ENCODE measurements around the gene MBD6. TPM values are rescaled to one million over a fixed set of nuclear protein-coding genes. Genes with fewer than 3 reads are reported as not detected.

Gene MBD6, protein sequence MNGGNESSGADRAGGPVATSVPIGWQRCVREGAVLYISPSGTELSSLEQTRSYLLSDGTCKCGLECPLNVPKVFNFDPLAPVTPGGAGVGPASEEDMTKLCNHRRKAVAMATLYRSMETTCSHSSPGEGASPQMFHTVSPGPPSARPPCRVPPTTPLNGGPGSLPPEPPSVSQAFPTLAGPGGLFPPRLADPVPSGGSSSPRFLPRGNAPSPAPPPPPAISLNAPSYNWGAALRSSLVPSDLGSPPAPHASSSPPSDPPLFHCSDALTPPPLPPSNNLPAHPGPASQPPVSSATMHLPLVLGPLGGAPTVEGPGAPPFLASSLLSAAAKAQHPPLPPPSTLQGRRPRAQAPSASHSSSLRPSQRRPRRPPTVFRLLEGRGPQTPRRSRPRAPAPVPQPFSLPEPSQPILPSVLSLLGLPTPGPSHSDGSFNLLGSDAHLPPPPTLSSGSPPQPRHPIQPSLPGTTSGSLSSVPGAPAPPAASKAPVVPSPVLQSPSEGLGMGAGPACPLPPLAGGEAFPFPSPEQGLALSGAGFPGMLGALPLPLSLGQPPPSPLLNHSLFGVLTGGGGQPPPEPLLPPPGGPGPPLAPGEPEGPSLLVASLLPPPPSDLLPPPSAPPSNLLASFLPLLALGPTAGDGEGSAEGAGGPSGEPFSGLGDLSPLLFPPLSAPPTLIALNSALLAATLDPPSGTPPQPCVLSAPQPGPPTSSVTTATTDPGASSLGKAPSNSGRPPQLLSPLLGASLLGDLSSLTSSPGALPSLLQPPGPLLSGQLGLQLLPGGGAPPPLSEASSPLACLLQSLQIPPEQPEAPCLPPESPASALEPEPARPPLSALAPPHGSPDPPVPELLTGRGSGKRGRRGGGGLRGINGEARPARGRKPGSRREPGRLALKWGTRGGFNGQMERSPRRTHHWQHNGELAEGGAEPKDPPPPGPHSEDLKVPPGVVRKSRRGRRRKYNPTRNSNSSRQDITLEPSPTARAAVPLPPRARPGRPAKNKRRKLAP
- polyA plus RNA-seq (2011; rRNA removed) = 4.6 and 7.3 TPM in 2 replicates
- 6.5 and 10.2 TPM in 2 replicates for polyA plus RNA-seq (2012; cell fraction: cytosol; rRNA removed)
- 23.1 and 25.7 TPM in 2 replicates for polyA plus RNA-seq (2012; cell fraction: nucleus; rRNA removed)
- polyA plus RNA-seq (2017; fragmentation: RNase III; extraction: RNeasy Plus Mini Kit Qiagen cat#74134 plus additional on column Dnase treatment) = 18.7 to 25.3 TPM (median 24.2 TPM) in 3 replicates
- polyA minus RNA-seq (2011; rRNA and poly(A)+ RNA removed) = 10.5 and 16.5 TPM in 2 replicates

DNA sequence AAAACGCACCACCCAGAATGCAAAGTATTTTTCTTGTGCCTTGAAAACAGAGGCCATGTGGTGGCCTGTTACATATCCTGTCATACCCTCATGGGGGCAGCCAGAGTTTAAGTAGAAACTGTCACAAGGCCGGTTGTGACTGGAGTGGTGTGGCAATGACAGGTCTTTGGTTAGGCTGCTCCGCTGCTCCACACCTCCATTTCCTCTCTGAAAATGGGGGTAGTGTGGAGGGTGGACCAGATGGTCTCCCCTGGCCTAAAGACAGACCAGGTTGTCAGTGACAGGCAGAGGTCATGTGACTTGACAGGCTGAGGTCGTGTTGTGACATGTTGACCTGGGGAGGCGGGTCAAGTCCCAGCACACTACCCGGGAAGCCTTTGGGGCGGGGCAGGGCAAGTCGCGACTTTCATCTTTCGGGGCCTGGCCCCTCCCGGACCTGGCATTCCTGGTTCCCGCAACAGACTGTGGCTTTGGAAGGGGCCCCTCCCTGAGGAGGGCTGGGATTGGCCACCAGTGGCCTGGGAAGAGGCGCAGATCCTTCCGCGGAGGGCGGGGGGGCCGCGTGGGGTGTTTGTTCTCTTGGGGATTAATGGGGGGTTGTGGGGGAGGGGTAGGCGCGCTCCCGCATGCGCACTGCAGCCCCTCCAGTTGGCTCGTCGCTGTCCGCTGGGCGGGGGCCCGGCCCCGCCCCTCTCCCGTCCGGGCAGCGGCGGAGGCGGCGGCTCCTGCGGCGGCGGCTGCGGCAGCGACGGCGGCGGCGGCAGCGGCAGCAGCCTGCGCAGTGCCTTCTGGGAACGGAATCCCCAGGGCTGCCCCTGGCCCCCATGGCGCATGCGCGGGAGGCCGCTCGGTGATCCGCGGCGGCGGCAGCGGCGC lies at the start of gene MBD6:
MBD6 (plus strand) TSS at position 814 of the 876 bp plus-strand sequence. CDS start 1,480 bp downstream, outside the sequence.
- Histone ChIP-seq H3K4me1 (peaks cover 54% of the 10 kb centered on the region), H3K4me2 (peak within 1 kb of the TSS; percentile 92), H3K27ac (peak within 1 kb of the TSS; percentile 95 to 98), H3K9me3 (no peaks in the 10 kb centered on the region), H3K4me3 (peak within 1 kb of the TSS; percentile 70)
- DNase-seq (ENCODE audit: low read depth in 1 of 2, low spot score in 1 of 2) (peak; percentile 95 to 96), ATAC-seq (peak; percentile 30 to 31), FAIRE-seq (no peak)
- POLR2A ChIA-PET = interaction anchor here (1.2 kb wide), 1 partner anchor 10 kb away, joined by 3 read pairs; no protein-coding TSS in a partner anchor
- TF ChIP-seq BHLHE40 (IDR thresholded peaks at IDR 0.05; ENCODE audit: low read depth, low read length) (peak; percentile 60; the same call in 1 of the 2 replicates), NPAS2 (CRISPR knock-in tag; IDR thresholded peaks at IDR 0.05; ENCODE audit: borderline replicate concordance) (no peak; the same call in 1 of the 2 replicates), ESRRA (IDR thresholded peaks at IDR 0.05; ENCODE audit: borderline replicate concordance, low read length) (0 out of 2 replicates have a peak, but pooled peaks have one; percentile 3), TP53 (CRISPR knock-in tag; IDR thresholded peaks at IDR 0.05) (0 out of 2 replicates have a peak, but pooled peaks have one; percentile 49), JUN (IDR thresholded peaks at IDR 0.05) (peak; percentile 8 to 90; a peak in 3 of 5 replicates), GATA3 (IDR thresholded peaks at IDR 0.05; ENCODE audit: borderline replicate concordance) (peak; percentile 55), EHF (CRISPR knock-in tag; IDR thresholded peaks at IDR 0.05) (0 out of 2 replicates have a peak, but pooled peaks have one; percentile 35), EP300 (IDR thresholded peaks at IDR 0.05) (peak in 1 of 2 experiments; percentile 25; a peak in 1 of 5 replicates), NFE2L2 (conservative IDR thresholded peaks at IDR 0.05; ENCODE audit: low read length) (no peak), RARB (CRISPR knock-in tag; IDR thresholded peaks at IDR 0.05) (0 out of 2 replicates have a peak, but pooled peaks have one; percentile 44), POLR2AphosphoS2 (conservative IDR thresholded peaks at IDR 0.05; ENCODE audit: low read length) (0 out of 2 replicates have a peak, but pooled peaks have one; percentile 41), CHD2 (IDR thresholded peaks at IDR 0.05; ENCODE audit: low read length, partially characterized antibody) (peak; percentile 51), KDM5A (IDR thresholded peaks at IDR 0.05) (no peak)
- TF ChIP-seq, protein P1, sequence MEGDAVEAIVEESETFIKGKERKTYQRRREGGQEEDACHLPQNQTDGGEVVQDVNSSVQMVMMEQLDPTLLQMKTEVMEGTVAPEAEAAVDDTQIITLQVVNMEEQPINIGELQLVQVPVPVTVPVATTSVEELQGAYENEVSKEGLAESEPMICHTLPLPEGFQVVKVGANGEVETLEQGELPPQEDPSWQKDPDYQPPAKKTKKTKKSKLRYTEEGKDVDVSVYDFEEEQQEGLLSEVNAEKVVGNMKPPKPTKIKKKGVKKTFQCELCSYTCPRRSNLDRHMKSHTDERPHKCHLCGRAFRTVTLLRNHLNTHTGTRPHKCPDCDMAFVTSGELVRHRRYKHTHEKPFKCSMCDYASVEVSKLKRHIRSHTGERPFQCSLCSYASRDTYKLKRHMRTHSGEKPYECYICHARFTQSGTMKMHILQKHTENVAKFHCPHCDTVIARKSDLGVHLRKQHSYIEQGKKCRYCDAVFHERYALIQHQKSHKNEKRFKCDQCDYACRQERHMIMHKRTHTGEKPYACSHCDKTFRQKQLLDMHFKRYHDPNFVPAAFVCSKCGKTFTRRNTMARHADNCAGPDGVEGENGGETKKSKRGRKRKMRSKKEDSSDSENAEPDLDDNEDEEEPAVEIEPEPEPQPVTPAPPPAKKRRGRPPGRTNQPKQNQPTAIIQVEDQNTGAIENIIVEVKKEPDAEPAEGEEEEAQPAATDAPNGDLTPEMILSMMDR (IDR thresholded peaks at IDR 0.05) = 0 out of 3 replicates have a peak, but pooled peaks have one; percentile 6
- TF ChIP-seq, protein P2, sequence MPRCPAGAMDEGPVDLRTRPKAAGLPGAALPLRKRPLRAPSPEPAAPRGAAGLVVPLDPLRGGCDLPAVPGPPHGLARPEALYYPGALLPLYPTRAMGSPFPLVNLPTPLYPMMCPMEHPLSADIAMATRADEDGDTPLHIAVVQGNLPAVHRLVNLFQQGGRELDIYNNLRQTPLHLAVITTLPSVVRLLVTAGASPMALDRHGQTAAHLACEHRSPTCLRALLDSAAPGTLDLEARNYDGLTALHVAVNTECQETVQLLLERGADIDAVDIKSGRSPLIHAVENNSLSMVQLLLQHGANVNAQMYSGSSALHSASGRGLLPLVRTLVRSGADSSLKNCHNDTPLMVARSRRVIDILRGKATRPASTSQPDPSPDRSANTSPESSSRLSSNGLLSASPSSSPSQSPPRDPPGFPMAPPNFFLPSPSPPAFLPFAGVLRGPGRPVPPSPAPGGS (IDR thresholded peaks at IDR 0.05) = peak; percentile 67; the same call in 1 of the 3 replicates
- TF ChIP-seq, protein P3, sequence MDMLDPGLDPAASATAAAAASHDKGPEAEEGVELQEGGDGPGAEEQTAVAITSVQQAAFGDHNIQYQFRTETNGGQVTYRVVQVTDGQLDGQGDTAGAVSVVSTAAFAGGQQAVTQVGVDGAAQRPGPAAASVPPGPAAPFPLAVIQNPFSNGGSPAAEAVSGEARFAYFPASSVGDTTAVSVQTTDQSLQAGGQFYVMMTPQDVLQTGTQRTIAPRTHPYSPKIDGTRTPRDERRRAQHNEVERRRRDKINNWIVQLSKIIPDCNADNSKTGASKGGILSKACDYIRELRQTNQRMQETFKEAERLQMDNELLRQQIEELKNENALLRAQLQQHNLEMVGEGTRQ (IDR thresholded peaks at IDR 0.05) = peak; percentile 85
- TF ChIP-seq, protein P4, sequence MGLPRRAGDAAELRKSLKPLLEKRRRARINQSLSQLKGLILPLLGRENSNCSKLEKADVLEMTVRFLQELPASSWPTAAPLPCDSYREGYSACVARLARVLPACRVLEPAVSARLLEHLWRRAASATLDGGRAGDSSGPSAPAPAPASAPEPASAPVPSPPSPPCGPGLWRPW (IDR thresholded peaks at IDR 0.05) = no peak
- TF ChIP-seq, protein P5, sequence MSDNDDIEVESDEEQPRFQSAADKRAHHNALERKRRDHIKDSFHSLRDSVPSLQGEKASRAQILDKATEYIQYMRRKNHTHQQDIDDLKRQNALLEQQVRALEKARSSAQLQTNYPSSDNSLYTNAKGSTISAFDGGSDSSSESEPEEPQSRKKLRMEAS (IDR thresholded peaks at IDR 0.05) = peak; percentile 73
- WGBS (ENCODE audit: missing lambda C conversion rate) = 3% methylated on average over 13 of the region's 57 CpGs
- CTCF ChIA-PET = no interaction called here

All from A549 (cell line).